ENCODE measurements around the gene TIMP4.

- TF ChIP-seq CTCF (conservative IDR thresholded peaks at IDR 0.05), result no peak
- no peak for TF ChIP-seq EZH2 (IDR thresholded peaks at IDR 0.05; ENCODE audit: low read depth)
These were observed 37.2 kb downstream of the TIMP4 start for GRCh38 chr3:12121466-12121865.
